ENCODE measurements around the gene LMO1.
A peak's percentile ranks its signal among the peaks of the same experiment; 100 is the strongest.

LMO1 gene

DNA sequence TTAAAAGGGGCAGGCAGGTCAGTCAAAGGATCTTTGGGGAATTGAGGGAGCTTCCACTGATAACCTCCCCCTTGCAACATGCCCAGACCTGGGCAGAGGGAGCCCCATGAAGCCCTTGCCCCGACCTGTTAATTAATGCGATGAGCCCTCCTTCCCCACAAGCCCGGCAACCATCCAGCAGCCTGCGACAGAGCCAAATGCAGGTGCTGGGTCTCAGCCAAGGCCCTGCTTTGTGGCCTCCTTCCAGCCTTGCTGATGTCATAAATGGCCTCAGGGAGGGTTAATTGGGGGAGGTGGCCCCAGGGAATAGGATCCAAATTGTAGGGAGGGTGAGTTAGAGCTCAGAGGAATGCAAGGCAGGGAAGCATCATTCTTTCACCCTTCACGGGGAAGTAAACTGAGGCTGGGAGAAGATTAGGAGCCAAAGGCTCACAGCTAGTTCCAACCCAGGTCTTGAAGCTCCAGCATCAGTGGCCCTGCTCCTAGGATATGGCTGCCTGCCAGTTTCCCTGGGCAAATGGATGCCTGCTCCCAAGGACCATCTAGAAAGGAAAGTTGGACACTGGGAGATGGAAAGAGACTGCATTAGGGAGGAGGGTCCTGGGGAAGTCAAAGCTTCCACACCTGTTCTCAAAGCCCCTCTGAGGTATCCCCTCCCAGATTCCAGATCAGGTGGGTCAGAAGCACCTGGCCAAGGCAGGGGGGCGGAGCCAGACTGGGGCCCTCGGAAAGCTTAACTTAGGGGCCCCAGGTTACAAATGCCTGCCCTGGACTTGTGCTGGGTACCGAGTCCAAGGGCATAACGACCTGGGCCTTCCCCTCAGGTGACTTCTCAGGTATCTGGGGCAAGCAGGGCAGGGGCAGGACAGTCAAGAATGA is 34.1 kb downstream of the LMO1 start:
- TF ChIP-seq, protein P1, sequence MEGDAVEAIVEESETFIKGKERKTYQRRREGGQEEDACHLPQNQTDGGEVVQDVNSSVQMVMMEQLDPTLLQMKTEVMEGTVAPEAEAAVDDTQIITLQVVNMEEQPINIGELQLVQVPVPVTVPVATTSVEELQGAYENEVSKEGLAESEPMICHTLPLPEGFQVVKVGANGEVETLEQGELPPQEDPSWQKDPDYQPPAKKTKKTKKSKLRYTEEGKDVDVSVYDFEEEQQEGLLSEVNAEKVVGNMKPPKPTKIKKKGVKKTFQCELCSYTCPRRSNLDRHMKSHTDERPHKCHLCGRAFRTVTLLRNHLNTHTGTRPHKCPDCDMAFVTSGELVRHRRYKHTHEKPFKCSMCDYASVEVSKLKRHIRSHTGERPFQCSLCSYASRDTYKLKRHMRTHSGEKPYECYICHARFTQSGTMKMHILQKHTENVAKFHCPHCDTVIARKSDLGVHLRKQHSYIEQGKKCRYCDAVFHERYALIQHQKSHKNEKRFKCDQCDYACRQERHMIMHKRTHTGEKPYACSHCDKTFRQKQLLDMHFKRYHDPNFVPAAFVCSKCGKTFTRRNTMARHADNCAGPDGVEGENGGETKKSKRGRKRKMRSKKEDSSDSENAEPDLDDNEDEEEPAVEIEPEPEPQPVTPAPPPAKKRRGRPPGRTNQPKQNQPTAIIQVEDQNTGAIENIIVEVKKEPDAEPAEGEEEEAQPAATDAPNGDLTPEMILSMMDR (IDR thresholded peaks at IDR 0.05), result no peak
- no peak overlapping the region for H3K4me3 Mint-ChIP-seq
- peaks cover 32% of the 10 kb centered on the region for H3K4me1 Mint-ChIP-seq
- H3K27ac Mint-ChIP-seq, result no peak overlapping the region
- H3K9me3 Mint-ChIP-seq, result no peaks in the 10 kb centered on the region
- peaks cover 4% of the 10 kb centered on the region for H3K27me3 Mint-ChIP-seq (ENCODE audit: low read depth, poor library complexity)
- H3K36me3 Mint-ChIP-seq (ENCODE audit: low read depth), result no peaks in the 10 kb centered on the region
- no peak for DNase-seq

DNA sequence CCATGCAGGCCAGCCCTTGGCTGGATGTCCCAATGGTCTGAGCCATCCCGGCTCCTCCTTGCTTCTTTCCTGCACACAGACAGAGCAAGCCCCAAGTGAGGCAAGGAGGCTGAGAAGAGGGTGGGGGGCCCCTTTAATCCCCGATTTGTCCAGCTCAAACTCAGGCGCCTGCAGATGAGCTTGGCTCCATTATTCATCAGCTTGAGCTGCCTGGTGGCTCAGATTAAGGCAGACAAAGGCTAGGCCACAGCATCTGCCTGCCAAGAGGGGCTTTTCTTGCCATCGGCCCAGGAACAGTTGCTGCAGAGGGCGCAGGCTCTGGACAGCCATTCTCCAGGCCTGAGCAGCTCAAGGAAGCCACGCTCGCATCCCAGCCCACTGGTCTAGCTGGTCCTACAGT is 35.4 kb downstream of the LMO1 start:
- H3K4me1 Mint-ChIP-seq, result peaks cover 33% of the 10 kb centered on the region
- TF ChIP-seq, protein P1 (IDR thresholded peaks at IDR 0.05), result no peak
- H3K27me3 Mint-ChIP-seq (ENCODE audit: low read depth, poor library complexity), result peaks cover 4% of the 10 kb centered on the region
- no peak overlapping the region for H3K4me3 Mint-ChIP-seq
- no peak overlapping the region for H3K27ac Mint-ChIP-seq
- no peak for DNase-seq
- no peaks in the 10 kb centered on the region for H3K9me3 Mint-ChIP-seq
- H3K36me3 Mint-ChIP-seq (ENCODE audit: low read depth), result no peaks in the 10 kb centered on the region

DNA sequence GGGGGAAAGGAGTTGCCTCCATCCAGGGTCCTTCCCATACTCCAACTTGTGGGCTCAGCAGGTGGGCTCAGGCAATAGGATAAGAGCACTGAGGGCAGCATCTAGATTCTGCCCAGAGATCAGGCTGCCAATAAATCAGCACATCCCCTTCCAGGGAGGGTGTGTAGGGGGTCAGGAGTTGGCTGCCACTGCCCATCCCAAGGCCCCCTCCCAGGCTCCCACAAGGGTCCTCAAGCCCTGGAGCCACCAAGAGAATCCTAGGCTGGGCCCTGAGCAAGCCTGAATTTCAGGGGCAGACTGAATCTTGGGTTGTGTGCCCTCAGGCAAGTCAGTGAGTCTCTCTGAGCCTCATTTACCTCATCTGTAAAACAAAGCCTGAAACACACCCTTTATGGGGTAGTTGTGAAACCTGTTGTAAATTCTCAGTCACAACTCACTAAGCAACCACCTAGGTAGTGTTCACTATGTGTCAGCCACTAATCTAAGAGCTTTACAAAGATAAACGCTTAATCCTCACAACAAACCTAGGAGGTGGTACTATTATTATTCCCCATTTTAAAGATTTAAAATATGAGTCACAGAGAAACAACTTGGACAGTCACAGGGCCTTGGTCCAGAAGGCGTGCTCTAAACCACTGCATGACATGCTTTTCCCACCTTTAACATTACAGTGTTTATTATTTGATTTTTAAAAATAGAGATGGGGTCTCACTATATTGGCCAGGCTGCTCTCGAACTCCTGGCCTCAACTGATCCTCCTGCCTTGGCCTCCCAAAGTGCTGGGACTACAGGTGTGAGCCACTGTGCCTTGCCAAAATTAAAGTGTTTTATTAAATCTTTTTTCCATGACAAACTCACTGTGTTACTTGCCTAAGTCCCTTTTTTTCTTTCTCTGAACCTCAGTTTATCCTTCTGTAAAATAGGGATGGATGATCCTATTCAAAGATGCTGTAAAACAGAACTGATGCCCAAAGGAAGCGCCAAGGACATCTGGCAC is 36.2 kb downstream of the LMO1 start:
- DNase-seq, result no peak
- no peak overlapping the region for H3K27ac Mint-ChIP-seq
- H3K36me3 Mint-ChIP-seq (ENCODE audit: low read depth), result no peaks in the 10 kb centered on the region
- H3K4me3 Mint-ChIP-seq, result no peak overlapping the region
- H3K4me1 Mint-ChIP-seq, result peaks cover 34% of the 10 kb centered on the region
- H3K9me3 Mint-ChIP-seq, result no peaks in the 10 kb centered on the region
- TF ChIP-seq, protein P1 (IDR thresholded peaks at IDR 0.05), result no peak
- H3K27me3 Mint-ChIP-seq (ENCODE audit: low read depth, poor library complexity), result peaks cover 4% of the 10 kb centered on the region

DNA sequence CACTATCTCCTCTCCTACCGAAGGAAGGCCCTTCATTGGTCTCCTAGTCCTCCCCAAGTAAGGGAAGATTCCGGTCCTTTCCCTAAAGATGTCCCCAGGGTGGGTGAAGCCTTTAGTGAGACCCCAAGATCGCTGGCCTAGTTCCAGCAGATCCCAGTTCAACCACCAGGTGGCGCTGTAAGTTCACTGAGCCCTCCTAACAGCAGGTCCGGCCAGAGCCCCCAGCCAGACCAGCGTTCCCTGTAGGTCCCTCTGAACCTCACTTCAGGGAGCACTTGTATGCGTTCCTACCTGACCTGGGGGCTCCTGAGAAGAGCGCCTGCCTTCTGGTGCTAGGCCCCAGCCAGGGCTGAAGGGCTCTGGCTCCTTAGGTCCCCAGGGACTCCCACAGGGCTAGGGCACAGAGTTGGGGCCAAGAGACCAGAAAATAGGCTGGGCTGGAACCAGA is 38.1 kb downstream of the LMO1 start:
- TF ChIP-seq, protein P1 (IDR thresholded peaks at IDR 0.05), result peak; percentile 96
- H3K4me3 Mint-ChIP-seq, result no peak overlapping the region
- H3K27me3 Mint-ChIP-seq (ENCODE audit: low read depth, poor library complexity), result peaks cover 4% of the 10 kb centered on the region
- DNase-seq, result peak; percentile 94
- H3K4me1 Mint-ChIP-seq, result peaks cover 26% of the 10 kb centered on the region
- no peaks in the 10 kb centered on the region for H3K9me3 Mint-ChIP-seq
- no peaks in the 10 kb centered on the region for H3K36me3 Mint-ChIP-seq (ENCODE audit: low read depth)
- no peak overlapping the region for H3K27ac Mint-ChIP-seq

DNA sequence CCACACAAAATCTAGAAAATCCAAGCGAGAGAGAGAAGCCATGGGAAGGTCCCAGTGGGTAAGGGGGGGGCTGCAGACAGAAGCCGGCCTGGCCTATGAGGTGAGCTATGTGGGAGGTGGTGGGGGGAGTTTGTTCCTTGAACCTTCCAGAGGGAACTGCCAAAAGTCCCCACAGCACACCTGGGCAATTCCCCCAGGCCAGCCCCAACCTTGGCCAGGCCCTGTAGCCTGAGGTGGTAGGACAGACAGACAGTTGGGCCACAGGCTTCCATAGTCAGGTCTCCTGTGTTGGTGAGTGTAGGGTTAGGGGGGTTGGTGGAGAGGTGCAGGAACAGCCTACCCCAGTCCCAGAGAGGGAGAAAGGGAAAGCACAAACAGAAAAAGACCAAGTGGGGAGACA is 39.0 kb downstream of the LMO1 start:
- no peaks in the 10 kb centered on the region for H3K36me3 Mint-ChIP-seq (ENCODE audit: low read depth)
- no peak for DNase-seq
- no peak overlapping the region for H3K27ac Mint-ChIP-seq
- peaks cover 32% of the 10 kb centered on the region for H3K4me1 Mint-ChIP-seq
- no peak overlapping the region for H3K4me3 Mint-ChIP-seq
- no peaks in the 10 kb centered on the region for H3K9me3 Mint-ChIP-seq
- TF ChIP-seq, protein P1 (IDR thresholded peaks at IDR 0.05), result no peak
- H3K27me3 Mint-ChIP-seq (ENCODE audit: low read depth, poor library complexity), result peaks cover 7% of the 10 kb centered on the region
